SH-SY5Y (cell line): Measurements from ENCODE around the gene DPH7.

Experiments
- GATA2 ChIP-seq: IDR thresholded peaks from 2 replicates; pipeline ENCODE4 v1.6.1; 2011; ENCODE audit warnings: mild to moderate bottlenecking, low read depth, low read length
- GATA3 ChIP-seq: IDR thresholded peaks from 2 replicates; pipeline ENCODE4 v1.6.1; 2011; ENCODE audit warnings: low read depth, mild to moderate bottlenecking, low read length, moderate library complexity

DPH7 gene

DNA sequence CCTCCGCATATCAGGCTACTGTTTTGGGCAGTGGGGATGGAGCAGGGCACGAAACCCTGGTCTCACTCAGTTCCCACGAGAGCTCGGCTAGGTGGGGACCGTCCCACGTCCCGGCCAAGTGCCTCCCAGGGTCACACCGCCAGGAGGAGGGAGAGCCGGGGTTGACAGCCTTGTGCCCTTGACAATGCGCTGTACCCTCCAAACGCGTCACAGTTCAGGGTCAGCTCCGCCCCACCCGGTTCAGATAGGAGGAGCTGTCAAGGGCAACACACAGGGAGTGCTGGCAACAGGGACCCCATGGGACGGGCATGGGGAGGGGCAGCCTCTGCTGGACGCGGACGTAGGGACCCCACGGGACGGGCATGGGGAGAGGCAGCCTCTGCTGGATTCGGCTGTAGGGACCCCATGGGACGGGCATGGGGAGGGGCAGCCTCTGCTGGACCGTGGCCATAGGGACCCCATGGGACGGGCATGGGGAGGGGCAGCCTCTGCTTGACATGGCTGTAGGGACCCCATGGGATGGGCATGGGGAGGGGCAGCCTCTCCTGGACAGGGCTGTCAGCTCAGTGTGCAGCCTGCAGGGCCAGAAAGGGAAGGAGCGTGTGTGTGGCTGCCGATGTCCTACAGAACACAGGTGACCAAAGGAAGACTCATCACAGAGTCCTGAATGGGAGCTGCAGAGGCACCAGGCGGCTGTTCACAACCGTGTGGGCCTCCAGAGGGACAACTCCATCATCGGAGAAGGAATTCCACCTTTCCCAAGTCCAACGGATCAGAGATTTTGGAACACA lies 57.9 kb downstream of the DPH7 start:
- no peak for TF ChIP-seq GATA2
- no peak for TF ChIP-seq GATA3

DNA sequence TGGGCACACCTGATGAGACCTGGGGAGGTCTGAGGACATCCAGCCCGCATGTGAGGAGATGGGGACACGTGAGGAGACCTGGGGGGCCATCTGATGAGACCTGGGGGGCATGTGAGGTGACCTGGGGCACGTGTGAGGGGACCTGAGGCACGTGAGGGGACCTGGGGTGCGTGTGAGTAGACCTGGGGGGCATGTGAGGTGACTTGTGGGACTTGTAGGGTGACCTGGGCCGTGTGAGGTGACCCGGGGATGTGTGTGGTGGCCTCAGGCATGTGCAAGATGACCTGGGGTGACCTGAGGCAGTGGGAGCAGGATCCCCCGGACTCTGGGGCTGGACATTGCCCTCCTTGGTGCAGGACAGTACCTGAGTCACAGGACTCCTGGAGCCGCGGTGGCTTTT lies 59.2 kb downstream of the DPH7 start:
- TF ChIP-seq GATA2 (no peak), GATA3 (no peak)

DNA sequence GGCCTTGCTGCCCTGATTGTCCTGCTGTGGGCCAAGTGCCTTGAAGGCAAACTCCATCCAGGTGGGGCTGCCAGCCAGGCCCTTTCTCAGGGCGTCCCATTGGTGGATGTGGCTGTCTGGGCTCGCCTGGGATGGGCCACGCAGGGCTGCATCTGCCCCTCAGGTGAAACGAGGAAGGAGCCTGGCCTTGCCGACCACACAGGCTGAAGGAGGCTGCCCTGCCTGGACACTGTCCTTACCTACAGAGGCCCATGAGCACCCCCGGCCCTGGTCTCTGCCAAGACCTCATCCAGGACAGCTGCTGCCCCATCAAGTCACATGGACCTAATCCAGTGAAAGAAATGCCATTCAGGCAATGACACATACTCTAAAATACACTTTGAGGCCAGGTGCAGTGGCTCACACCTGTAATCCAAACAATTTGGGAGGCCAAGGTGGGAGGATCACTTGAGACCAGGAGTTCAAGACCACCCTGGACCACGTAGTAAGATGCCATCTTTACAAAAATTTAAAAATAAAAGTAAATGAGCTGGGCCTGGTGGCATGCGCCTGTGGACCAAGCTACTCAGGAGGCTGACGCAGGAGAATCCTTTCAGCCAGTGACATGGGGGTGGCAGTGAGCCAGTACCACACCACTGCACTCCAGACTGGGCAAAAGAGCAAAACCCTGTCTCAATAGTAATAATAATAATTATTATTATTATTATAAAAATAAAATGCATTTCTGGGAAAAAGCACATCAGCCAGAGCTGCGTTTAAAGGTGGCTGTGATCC lies 62.4 kb downstream of the DPH7 start:
- TF ChIP-seq GATA2: no peak
- TF ChIP-seq GATA3: no peak

DNA sequence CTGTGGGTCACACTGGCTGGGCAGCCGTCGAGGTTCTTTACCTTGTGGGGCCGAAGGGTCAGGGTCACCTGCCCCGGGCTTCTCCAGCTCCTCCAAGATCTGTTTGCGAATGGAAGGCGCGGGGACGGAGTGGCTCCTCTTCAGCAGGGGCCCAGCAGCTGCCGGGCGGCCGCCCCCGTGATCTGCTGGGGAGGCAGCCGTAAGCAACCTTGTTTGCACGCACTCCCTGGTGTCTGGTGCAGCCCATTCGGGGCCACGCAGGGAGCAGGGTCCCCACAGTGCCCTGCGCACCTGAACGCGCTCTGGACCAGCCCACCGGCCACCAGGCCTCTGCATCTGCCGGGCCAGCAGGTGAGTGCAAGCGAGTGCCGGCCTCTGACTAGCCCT lies 63.4 kb downstream of the DPH7 start:
- TF ChIP-seq GATA3: no peak
- TF ChIP-seq GATA2: no peak

DNA sequence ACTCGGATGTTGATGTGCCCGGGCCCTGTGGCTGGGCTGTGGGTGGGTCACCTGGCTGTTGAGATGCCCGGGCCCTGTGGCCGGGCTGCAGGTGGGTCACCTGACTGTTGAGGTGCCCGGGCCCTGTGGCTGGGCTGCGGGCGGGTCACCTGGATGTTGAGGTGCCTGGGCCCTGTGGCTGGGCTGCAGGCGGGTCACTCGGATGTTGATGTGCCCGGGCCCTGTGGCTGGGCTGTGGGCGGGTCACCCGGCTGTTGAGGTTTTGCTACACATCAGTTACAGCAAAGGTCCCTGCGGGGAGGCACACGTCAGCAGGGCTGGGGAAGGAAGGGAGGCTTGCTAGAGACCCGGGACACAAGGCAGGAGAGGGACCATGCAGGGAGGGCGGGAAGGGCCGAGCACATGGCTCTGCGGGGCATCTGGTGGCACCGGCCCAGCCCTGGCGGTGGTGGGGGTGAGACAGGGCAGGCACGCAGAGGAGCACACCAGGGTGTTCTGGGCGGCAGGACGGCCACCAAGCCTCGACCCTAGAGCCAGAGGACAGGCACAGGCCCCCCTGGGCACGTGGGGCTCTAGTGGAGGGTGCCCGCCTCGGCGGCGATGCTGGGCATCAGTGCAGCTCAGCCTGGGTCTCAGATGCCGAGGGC lies 63.9 kb downstream of the DPH7 start:
- TF ChIP-seq GATA2: no peak
- no peak for TF ChIP-seq GATA3

DNA sequence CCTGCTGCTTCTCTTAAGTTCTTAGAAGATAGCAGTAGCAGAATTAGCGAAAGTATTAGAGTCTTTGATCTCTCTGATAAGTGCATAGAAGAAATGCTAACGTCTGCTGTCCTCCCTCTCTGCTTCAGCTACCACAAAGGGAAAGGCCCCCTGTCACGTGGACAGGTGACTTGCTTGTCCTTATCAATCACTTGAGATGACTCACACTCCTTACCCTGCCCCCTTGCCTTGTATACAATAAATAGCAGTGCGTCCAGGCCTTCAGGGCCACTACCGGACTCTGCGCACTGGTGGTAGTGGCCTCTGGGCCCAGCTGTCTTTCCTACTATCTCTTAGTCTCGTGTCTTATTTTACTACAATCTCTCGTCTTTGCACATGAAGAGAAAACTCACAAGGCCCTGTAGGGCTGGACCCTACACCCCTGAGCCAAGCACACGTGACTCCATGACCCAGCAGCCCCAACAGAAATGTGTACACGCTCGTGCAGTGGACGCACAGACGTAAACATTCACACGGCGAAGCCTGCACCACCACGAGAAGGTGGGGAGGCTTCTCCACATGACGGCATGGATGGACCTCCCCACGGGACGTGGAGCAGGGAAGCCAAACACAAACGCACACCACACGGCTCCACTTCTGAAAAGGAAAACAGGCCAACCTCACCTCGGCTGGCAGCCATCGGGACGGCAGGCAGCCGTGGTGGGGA lies 66.8 kb downstream of the DPH7 start:
- TF ChIP-seq GATA2 (no peak), GATA3 (no peak)

DNA sequence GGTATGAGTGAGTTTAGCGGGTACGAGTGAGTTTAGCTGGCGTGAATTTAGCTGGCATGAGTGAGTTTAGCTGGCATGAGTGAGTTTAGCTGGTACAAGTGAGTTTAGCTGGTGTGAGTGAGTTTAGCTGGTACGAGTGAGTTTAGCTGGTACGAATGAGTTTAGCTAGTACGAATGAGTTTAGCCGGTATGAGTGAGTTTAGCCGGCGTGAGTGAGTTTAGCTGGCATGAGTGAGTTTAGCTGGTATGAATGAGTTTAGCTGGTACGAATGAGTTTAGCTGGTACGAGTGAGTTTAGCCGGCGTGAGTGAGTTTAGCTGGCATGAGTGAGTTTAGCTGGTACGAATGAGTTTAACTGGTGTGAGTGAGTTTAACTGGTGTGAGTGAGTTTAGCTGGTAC lies 69.5 kb downstream of the DPH7 start:
- TF ChIP-seq GATA3: no peak
- TF ChIP-seq GATA2: no peak

DNA sequence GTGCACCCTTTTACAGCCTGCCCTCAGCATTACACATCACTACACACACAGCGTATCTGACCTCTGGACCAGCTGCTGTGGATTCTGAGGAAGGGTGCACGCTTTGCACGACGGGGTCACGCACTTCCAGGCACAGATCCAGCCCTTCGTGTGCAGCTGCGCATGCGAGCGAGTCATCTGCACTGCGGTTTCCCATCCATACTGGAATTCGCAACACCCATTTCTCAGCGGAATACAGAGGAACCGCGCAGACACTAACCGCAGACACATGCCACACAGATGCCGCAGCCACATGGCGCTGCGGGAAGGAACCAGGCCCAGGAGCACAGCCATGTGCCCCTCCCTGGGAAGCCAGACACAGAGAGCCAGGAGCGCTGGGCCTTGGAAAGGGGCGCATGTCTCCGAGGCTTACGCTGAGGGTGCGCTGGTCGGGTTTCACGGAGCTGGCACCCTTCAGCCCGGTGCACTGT lies 72.0 kb downstream of the DPH7 start:
- TF ChIP-seq GATA2 (no peak), GATA3 (no peak)

DNA sequence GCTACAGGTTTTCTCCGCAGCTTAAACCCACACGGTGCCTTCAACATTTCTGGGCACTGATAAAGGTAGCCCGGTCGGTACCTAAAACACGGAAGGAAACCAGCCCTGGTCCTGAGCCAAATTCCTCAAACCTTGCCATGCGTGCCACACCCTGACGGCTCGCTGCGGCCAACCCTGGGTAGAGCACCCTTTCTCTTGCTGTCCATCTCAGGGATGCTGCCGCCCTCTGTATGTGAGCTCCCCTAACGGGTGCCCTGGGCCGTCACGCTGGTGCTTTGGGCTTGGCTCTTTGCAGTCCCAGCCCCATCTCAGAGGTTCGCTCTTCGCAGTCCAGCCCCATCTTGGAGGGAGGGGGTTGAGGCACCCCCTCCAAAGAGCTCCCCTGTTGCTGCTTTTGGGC lies 72.5 kb downstream of the DPH7 start:
- no peak for TF ChIP-seq GATA2
- no peak for TF ChIP-seq GATA3

DNA sequence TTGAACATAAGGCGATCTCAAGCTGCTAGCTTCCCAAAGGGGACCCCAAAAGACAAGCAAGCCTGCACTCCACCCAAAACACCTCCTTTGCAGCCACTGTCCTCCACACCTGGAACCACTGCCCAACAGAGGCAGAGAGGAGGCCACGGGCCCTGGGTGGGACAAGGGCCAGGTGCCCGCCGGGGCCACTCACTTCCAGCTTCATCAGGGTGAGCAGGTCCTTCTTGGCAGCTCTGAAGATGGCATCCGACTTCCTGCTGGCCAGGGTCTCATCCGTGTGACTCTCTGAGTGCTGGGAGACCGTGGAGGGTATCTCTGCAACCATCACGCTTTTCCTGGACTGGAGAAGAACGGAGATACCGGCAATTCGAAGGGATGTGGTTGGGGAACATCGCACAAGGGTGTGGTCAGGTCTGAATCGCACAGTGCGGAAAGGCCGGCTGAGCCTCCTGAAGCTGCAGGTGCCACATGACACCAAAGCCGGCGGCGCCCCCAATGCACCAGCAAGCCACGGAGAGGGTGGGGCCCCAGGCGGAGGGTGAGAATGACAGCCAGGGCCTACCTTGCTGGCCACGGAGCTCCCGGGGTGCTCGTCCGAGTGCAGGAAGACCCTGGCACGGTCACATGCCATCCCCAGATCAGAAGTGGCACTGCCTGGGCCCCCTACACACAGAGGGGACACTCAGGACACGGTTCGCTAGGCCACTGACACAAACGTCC lies 73.1 kb downstream of the DPH7 start:
- TF ChIP-seq GATA2 (no peak), GATA3 (no peak)
